GM10248 (cell line): ENCODE data around the gene FIG4.

Experiments
- CTCF ChIA-PET: fragments of 300-600 bp; sonication (Branson Sonifier 250); formaldehyde crosslinking; extraction: SDS; loops from one replicate; lab custom pipeline; 2021; ENCODE audit warnings: antibody characterized with exemption; lab: Yijun Ruan, JAX
- POLR2A ChIA-PET: fragments of 350-650 bp; sonication (Branson Sonifier 250); formaldehyde crosslinking; extraction: SDS; loops from one replicate; lab custom pipeline; 2020; ENCODE audit warnings: antibody characterized with exemption; lab: Yijun Ruan, JAX
- DNase-seq: peaks from one replicate; pipeline ENCODE4 v3.0.0; 2012; ENCODE audit errors: extremely low spot score
- CTCF ChIP-seq: IDR thresholded peaks from 2 replicates; pipeline ENCODE4 v1.5.1; 2012; ENCODE audit warnings: mild to moderate bottlenecking, low read depth; ENCODE audit errors: extremely low read depth, missing control alignments, control extremely low read depth

Gene FIG4

GRCh38 chr6:109762769-109763441 lies 71.8 kb downstream of the FIG4 start:
- no peak for TF ChIP-seq CTCF
- CTCF ChIA-PET, result no interaction called here
- POLR2A ChIA-PET, result no interaction called here
- no peak for DNase-seq

GRCh38 chr6:109766167-109766566 lies 75.1 kb downstream of the FIG4 start:
- ChIA-PET POLR2A (no interaction called here), CTCF (interaction anchor here (0.9 to 1.1 kb wide), 2 partner anchors 11 to 17 kb away, joined by 3 read pairs; no protein-coding TSS in a partner anchor)
- no peak for DNase-seq
- TF ChIP-seq CTCF, result no peak

GRCh38 chr6:109767961-109768360 lies 76.9 kb downstream of the FIG4 start:
- no peak for DNase-seq
- ChIA-PET POLR2A (interaction anchor here (0.5 kb wide), 1 partner anchor 1476 kb away, joined by 3 read pairs; no protein-coding TSS in a partner anchor), CTCF (no interaction called here)

GRCh38 chr6:109768485-109768884 lies 77.4 kb downstream of the FIG4 start:
- ChIA-PET CTCF (no interaction called here), POLR2A (interaction anchor here (0.5 kb wide), 1 partner anchor 1477 kb away, joined by 3 read pairs; no protein-coding TSS in a partner anchor)
- no peak for TF ChIP-seq CTCF
- no peak for DNase-seq

More at GRCh38 chr6:109767961-109768360, 76.9 kb downstream of the FIG4 start:
- no peak for TF ChIP-seq CTCF

GRCh38 chr6:109769213-109769612 lies 78.1 kb downstream of the FIG4 start:
- TF ChIP-seq CTCF, result no peak

GRCh38 chr6:109770047-109770446 lies 79.0 kb downstream of the FIG4 start:
- no peak for TF ChIP-seq CTCF
- ChIA-PET POLR2A (no interaction called here), CTCF (interaction anchor here (1.0 to 1.2 kb wide), 2 partner anchors 8 to 15 kb away, joined by 3 read pairs; no protein-coding TSS in a partner anchor)
- no peak for DNase-seq

More at GRCh38 chr6:109769213-109769612, 78.1 kb downstream of the FIG4 start:
- ChIA-PET CTCF (no interaction called here), POLR2A (no interaction called here)
- DNase-seq, result peak; percentile 36
